Pancreas (tissue), 10 donors: ENCODE results near the gene DNAAF5. TPM values are rescaled to one million over a fixed set of nuclear protein-coding genes. Genes with fewer than 3 reads are reported as not detected.

Experiments
- ATAC-seq, 4 donors: fragments of 200-7000 bp; cut with Tn5 transposase; one replicate each; pipeline versions ENCODE4 v1.8.0 to v1.9.1; 2020; ENCODE audit warnings: mild to moderate bottlenecking in 4 of 4, moderate library complexity in 4 of 4
- DNase-seq, 6 donors: peaks; one replicate each; pipeline ENCODE4 v3.0.0-alpha.2; 2020
- FAIRE-seq: peaks from 2 replicates; lab custom pipeline; 2012; peaks lifted over from hg19 to GRCh38; lab: Jason Lieb, UNC
- H3K27ac ChIP-seq, 4 donors: fragments of 200-600 bp; sonication (generic); 1 replicate in 3 of 4; 2 replicates in 1 of 4; pipeline versions ENCODE4 v1.5.0 to v1.8.0; 2020
- H3K27me3 ChIP-seq, 4 donors: fragments of 200-600 bp; one replicate each; pipeline ENCODE4 v1.8.0; 2021
- H3K36me3 ChIP-seq, 3 donors: fragments of 200-600 bp; sonication (generic) in 1 of 3; one replicate each; pipeline versions ENCODE4 v1.5.0 to v1.8.0; 2020 to 2021
- H3K4me1 ChIP-seq, 3 donors: fragments of 200-600 bp; one replicate each; pipeline ENCODE4 v1.8.0; 2021
- H3K4me3 ChIP-seq, 4 donors: fragments of 200-600 bp; sonication (generic) in 2 of 4; one replicate each; pipeline versions ENCODE4 v1.5.0 to v1.8.0; 2020 to 2021
- H3K9me3 ChIP-seq, 4 donors: fragments of 200-600 bp; one replicate each; pipeline ENCODE4 v1.8.0; 2021
- WGBS, 2 donors: extraction: QIAGEN DNeasy Blood & Tissue Kit; methylation state at CpG; one replicate each; pipeline ENCODE4 v1.1.7; 2013; 5-methylcytosine and 5-hydroxymethylcytosine counted together
- intact Hi-C, 3 donors: fragments of 100-400 bp; cut with DNase I; formaldehyde crosslinking; loops; one replicate each; pipeline versions ENCODE4 v1.11.1 to v1.14.2; 2022
- polyA plus RNA-seq, 2 donors: library from polyadenylated mRNA; stranded (reverse); fragments of 200-250 nt; gene quantifications; one replicate each; pipeline ENCODE4 v1.2.3, GENCODE V29; 2013
- total RNA-seq, 6 donors: library from RNA; stranded (reverse); fragmentation: NEBNext Ultra II Directional in 4 of 6; extraction: Animal tissue kit (Norgen Biotek cat#: 25700) in 4 of 6; gene quantifications; one replicate each; pipeline versions ENCODE4 v1.2.1 to v1.2.4, GENCODE V29; 2021 to 2023
- TF ChIP-seq, protein P1 (sequence below), 4 donors: fragments of 200-600 bp; sonication (generic) in 3 of 4; IDR thresholded peaks; one replicate each; pipeline versions ENCODE4 v1.5.0 to v1.8.0; 2021; ENCODE audit warnings: antibody characterized with exemption in 4 of 4
- donor health status: healthy with polysubstance abuse.
- donor health status: DM: no; HTN: no; CAD: no; lungs with moderate emphysema.
- donor health status: DM: no; HTN: no; CAD: no.
- donor health status: control.
- donor health status: control.
- donor health status: Bipolar disorder and iron deficiency.
- donor health status: DM: yes; HTN: yes; CAD: no.
- donor health status: DM: no; HTN: no; CAD: no.
- donor health status: DM: no; HTN: no; CAD: no.
- donor health status: DM: yes; HTN: yes; CAD: no.

The DNAAF5 gene
- total and polyA plus RNA-seq, 8 donors, result 7.7 to 16.6 (median 11.8) TPM

DNA sequence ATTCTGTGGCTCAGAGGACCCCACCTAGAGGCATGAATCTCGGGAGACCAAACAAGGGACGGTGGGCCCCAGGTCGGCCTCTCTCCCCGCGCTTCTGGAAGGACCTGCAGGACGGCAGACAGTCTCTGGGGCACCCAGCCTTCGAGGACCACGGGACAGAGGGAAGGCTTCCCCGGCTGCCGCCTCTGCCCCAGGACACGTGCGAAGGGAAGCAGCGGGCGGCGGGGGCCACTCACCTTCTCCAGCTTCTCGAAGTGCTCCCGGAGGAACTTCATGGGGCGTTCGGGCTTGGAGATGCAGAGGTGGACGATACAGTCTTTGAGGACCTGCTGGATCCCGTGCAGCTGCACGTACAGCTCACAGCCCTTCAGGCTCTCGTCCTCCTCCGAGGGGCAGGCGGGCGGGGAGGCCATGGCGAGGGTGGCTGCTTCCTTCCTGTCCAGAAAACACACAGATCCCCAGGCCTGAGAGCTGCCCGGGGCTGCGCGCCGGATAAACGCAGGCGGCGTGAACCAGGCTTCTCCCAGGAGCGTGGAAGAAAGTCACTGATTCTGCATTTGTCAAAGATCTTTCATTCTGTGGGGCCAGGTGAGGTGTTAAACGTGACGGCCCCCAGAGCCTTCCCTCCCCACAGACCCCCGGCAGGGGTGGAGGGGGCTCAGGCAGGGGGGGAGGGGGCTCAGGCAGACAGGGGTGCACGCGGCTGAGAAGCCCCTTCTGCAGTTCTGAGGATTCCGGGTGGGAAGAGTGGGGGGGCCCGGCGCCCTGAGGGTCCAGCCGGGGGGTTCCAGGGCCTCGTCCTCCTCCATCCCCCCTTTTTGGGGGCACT, 15.2 kb upstream of the DNAAF5 start:
- intact Hi-C loops, result no loop called here
- TF ChIP-seq, protein P1, sequence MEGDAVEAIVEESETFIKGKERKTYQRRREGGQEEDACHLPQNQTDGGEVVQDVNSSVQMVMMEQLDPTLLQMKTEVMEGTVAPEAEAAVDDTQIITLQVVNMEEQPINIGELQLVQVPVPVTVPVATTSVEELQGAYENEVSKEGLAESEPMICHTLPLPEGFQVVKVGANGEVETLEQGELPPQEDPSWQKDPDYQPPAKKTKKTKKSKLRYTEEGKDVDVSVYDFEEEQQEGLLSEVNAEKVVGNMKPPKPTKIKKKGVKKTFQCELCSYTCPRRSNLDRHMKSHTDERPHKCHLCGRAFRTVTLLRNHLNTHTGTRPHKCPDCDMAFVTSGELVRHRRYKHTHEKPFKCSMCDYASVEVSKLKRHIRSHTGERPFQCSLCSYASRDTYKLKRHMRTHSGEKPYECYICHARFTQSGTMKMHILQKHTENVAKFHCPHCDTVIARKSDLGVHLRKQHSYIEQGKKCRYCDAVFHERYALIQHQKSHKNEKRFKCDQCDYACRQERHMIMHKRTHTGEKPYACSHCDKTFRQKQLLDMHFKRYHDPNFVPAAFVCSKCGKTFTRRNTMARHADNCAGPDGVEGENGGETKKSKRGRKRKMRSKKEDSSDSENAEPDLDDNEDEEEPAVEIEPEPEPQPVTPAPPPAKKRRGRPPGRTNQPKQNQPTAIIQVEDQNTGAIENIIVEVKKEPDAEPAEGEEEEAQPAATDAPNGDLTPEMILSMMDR (IDR thresholded peaks at IDR 0.05), result no peak
- WGBS, 2 donors, result 81 to 82% methylated on average over 45 of the region's 45 CpGs
- no peaks in the 10 kb centered on the region for H3K9me3 ChIP-seq
- ATAC-seq (peak in 3 of 4 donors; percentile 25 to 53 (median 37)), DNase-seq (peak in 1 of 6 donors; percentile 65), FAIRE-seq (no peak)
- H3K4me3 ChIP-seq, result peak overlapping the region in 2 of 4 donors; percentile 41
- no peak overlapping the region for H3K27ac ChIP-seq
- H3K36me3 ChIP-seq, result no peaks in the 10 kb centered on the region
- H3K4me1 ChIP-seq, result no peaks in the 10 kb centered on the region
- no peaks in the 10 kb centered on the region for H3K27me3 ChIP-seq

DNA sequence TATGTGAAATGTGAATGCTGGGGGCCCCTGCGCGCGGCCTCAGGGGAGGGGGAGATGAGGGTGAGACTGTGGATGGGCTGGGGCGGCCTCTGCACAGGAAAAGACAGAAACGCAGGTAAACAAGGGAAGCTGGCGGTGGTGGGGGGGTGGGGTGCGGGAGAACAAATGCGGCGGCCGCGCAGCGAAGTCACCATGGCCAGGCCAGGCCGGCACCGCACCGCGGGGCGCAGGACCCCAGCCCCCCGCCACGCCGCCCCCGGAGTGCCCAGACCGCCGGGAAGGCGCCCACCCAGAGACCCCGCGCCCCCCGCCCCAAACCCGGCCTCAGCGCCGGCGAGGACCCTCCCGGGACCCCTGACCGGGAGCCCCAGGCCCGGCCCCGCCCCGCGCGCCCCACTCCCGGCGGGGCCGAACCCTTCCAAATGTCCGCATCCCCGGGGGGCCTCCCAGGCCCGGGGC, 14.5 kb upstream of the DNAAF5 start:
- no peak for FAIRE-seq
- H3K4me3 ChIP-seq, result peak overlapping the region in 3 of 4 donors; percentile 18 to 41 (median 41)

DNA sequence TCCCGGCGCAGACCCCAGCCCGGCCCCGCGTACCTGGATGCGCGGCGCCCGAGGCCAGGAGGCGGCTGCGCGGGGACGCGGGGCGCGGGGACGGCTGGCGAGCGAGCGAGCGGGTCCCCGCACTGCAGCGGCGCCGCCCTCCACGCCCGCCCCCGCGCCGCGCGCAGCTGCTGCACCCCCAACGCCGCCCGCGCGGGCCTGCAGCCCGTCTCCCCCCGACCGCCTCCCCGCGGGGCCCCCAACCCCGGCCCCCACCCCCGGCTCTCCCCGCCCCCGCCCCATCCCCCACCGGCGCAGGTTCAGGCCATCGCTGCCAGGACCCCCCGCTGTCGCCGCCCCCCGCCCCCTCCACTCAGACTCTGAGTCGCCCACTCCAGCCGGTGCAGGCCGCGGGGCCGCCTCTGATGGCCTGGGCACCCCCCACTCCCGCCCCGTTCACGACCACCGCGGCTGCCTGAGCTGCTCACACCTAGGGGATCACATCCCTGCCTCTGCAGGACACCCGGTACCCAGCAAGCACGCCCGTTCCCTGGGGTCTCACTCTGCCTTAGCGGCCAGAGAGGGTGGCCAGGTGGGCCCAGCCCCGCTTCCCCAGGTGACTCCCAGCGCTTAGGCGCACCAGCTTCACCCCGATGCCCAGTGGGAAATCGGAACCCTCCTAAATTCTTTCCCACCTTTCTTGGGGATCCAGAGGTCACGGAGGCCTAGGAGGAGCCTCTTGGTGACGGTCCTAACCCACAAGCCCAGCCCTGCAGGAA, 13.9 kb upstream of the DNAAF5 start:
- ATAC-seq, result peak in 3 of 4 donors; percentile 35 to 62 (median 47)
- no peaks in the 10 kb centered on the region for H3K9me3 ChIP-seq
- no peaks in the 10 kb centered on the region for H3K27me3 ChIP-seq
- peak overlapping the region in 3 of 4 donors; percentile 18 to 41 (median 41) for H3K4me3 ChIP-seq
- peak in 1 of 6 donors; percentile 72 for DNase-seq
- no peaks in the 10 kb centered on the region for H3K36me3 ChIP-seq
- H3K27ac ChIP-seq, result no peak overlapping the region
- TF ChIP-seq, protein P1 (IDR thresholded peaks at IDR 0.05), result no peak
- 16 to 46% methylated on average over 21 to 74 of the region's 74 CpGs for WGBS, 2 donors
- no peak for FAIRE-seq
- no peaks in the 10 kb centered on the region for H3K4me1 ChIP-seq
- intact Hi-C loops, result no loop called here

More for the DNA sequence above, 14.5 kb upstream of the DNAAF5 start:
- intact Hi-C loops, result no loop called here
- 11 to 16% methylated on average over 25 to 44 of the region's 44 CpGs for WGBS, 2 donors
- Histone ChIP-seq H3K36me3 (no peaks in the 10 kb centered on the region), H3K9me3 (no peaks in the 10 kb centered on the region), H3K27ac (no peak overlapping the region), H3K4me1 (no peaks in the 10 kb centered on the region), H3K27me3 (no peaks in the 10 kb centered on the region)
- ATAC-seq, result peak in 2 of 4 donors; percentile 15 to 23
- DNase-seq, result peak in 1 of 6 donors; percentile 52
- TF ChIP-seq, protein P1 (IDR thresholded peaks at IDR 0.05), result no peak

DNA sequence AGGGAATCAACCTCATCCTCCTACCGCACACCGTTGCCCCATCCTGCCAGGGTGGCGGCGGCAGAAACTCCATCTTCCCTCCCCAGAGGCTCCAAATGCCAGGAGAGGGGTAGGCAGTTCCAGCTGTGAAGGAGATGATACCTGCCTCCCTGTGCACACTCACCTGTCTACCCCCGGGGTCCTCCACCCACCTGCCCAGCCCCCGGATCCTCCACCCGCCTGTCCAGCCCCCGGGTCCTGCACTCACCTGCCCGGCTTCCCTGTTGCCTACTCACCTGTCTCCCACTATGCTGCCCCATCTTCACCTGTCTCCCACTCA, 13.4 kb upstream of the DNAAF5 start:
- H3K27me3 ChIP-seq, result no peaks in the 10 kb centered on the region
- FAIRE-seq (no peak), DNase-seq (peak in 1 of 6 donors; percentile 36), ATAC-seq (no peak)
- H3K4me3 ChIP-seq, result no peak overlapping the region
- TF ChIP-seq, protein P1 (IDR thresholded peaks at IDR 0.05), result no peak
- no peaks in the 10 kb centered on the region for H3K36me3 ChIP-seq
- intact Hi-C loops, result no loop called here
- no peaks in the 10 kb centered on the region for H3K4me1 ChIP-seq
- 91 to 99% methylated on average over 7 to 9 of the region's 9 CpGs for WGBS, 2 donors
- H3K27ac ChIP-seq, result no peak overlapping the region
- H3K9me3 ChIP-seq, result no peaks in the 10 kb centered on the region
